Osteoblast (primary cell): ENCODE data around the gene PDS5B. TPM values are rescaled to one million over a fixed set of nuclear protein-coding genes. Genes with fewer than 3 reads are reported as not detected.
"Not testable (repeated sequence)": the region's sequence is repeated elsewhere in the genome, so short reads cannot be mapped to it uniquely, and the experiment has no call there.

Source experiments
- DNase-seq: peaks from one replicate; pipeline ENCODE4 v3.0.0; 2011; ENCODE audit warnings: low spot score, mixed read lengths; ENCODE audit not compliant: insufficient read length; ENCODE audit errors: missing footprints
- H2AFZ ChIP-seq: 2 replicates; pipeline ENCODE4 v1.6.0; 2011; ENCODE audit warnings: mild to moderate bottlenecking, low read length
- H3K27ac ChIP-seq: 2 replicates; pipeline ENCODE4 v1.5.1; 2011; ENCODE audit warnings: mild to moderate bottlenecking, low read depth, low read length, moderate library complexity
- H3K27me3 ChIP-seq: 2 replicates; pipeline ENCODE4 v1.6.0; 2012; ENCODE audit warnings: mild to moderate bottlenecking, control low read depth, inconsistent platforms, low read length, moderate library complexity; ENCODE audit not compliant: insufficient read depth
- H3K36me3 ChIP-seq: 2 replicates; pipeline ENCODE4 v1.5.1; 2011; ENCODE audit warnings: mild to moderate bottlenecking, low read length, control low read depth, moderate library complexity; ENCODE audit not compliant: insufficient read depth
- H3K4me1 ChIP-seq: 2 replicates; pipeline ENCODE4 v1.5.1; 2011; ENCODE audit warnings: mild to moderate bottlenecking, low read length, control low read depth, moderate library complexity; ENCODE audit not compliant: insufficient read depth
- H3K4me2 ChIP-seq: 2 replicates; pipeline ENCODE4 v1.6.0; 2011; ENCODE audit warnings: mild to moderate bottlenecking, low read length; ENCODE audit not compliant: insufficient read depth
- H3K4me3 ChIP-seq: fragments of 200-600 bp; sonication (generic); 3 replicates; pipeline ENCODE4 v1.5.1; 2012; ENCODE audit warnings: mild to moderate bottlenecking, low read length, inconsistent platforms; ENCODE audit not compliant: insufficient read depth
- H3K79me2 ChIP-seq: 2 replicates; pipeline ENCODE4 v1.6.0; 2012; ENCODE audit warnings: mild to moderate bottlenecking, low read length, control low read depth, inconsistent platforms; ENCODE audit not compliant: insufficient read depth
- H3K9me3 ChIP-seq: 2 replicates; pipeline ENCODE4 v1.5.1; 2011; ENCODE audit warnings: low read depth, low read length, control low read depth
- H4K20me1 ChIP-seq: 2 replicates; pipeline ENCODE4 v1.6.0; 2012; ENCODE audit warnings: mild to moderate bottlenecking, low read length, control low read depth; ENCODE audit not compliant: insufficient read depth
- CTCF ChIP-seq: IDR thresholded peaks from 2 replicates; pipeline ENCODE4 v1.5.1; 2011; ENCODE audit warnings: mild to moderate bottlenecking, low read depth, low read length, moderate library complexity; ENCODE audit errors: extremely low read depth
- total RNA-seq: library from RNA; depleted of rRNA; stranded (reverse); fragments of >200 nt; gene quantifications from 2 replicates; pipeline ENCODE4 v1.2.3, GENCODE V29; 2012

The PDS5B gene
- total RNA-seq, 1 donor: 23.2 TPM

- no peak for DNase-seq
- Histone ChIP-seq H2AFZ (no peak overlapping the region), H3K4me1 (peaks cover 4% of the 10 kb centered on the region), H3K4me3 (no peak overlapping the region), H3K27me3 (no peaks in the 10 kb centered on the region), H3K36me3 (no peaks in the 10 kb centered on the region), H4K20me1 (no peaks in the 10 kb centered on the region), H3K27ac (no peak overlapping the region), H3K4me2 (no peak overlapping the region), H3K79me2 (peaks cover 6% of the 10 kb centered on the region), H3K9me3 (no peaks in the 10 kb centered on the region)
- no peak for TF ChIP-seq CTCF
Measured at GRCh38 chr13:32722340-32722739, 136.1 kb downstream of the PDS5B start.

GRCh38 chr13:32723987-32724386 lies 137.7 kb downstream of the PDS5B start:
- Histone ChIP-seq H3K79me2 (peaks cover 10% of the 10 kb centered on the region), H4K20me1 (no peaks in the 10 kb centered on the region), H3K27me3 (no peaks in the 10 kb centered on the region), H2AFZ (no peak overlapping the region), H3K4me1 (peaks cover 4% of the 10 kb centered on the region), H3K4me3 (no peak overlapping the region), H3K4me2 (no peak overlapping the region), H3K9me3 (no peaks in the 10 kb centered on the region), H3K36me3 (no peaks in the 10 kb centered on the region), H3K27ac (no peak overlapping the region)
- DNase-seq: no peak
- TF ChIP-seq CTCF: no peak

GRCh38 chr13:32726374-32727037 lies 140.3 kb downstream of the PDS5B start:
- Histone ChIP-seq H2AFZ (no peak overlapping the region), H3K4me3 (no peak overlapping the region), H3K27ac (no peak overlapping the region), H3K9me3 (no peaks in the 10 kb centered on the region), H3K36me3 (no peaks in the 10 kb centered on the region), H3K27me3 (no peaks in the 10 kb centered on the region), H3K4me1 (peaks cover 6% of the 10 kb centered on the region), H3K4me2 (no peak overlapping the region), H3K79me2 (peaks cover 10% of the 10 kb centered on the region), H4K20me1 (no peaks in the 10 kb centered on the region)
- no peak for DNase-seq
- no peak for TF ChIP-seq CTCF

- Histone ChIP-seq H3K4me1 (peaks cover 6% of the 10 kb centered on the region), H4K20me1 (no peaks in the 10 kb centered on the region), H3K36me3 (no peaks in the 10 kb centered on the region), H3K9me3 (no peaks in the 10 kb centered on the region), H3K27ac (no peak overlapping the region), H2AFZ (no peak overlapping the region), H3K4me3 (no peak overlapping the region), H3K4me2 (no peak overlapping the region), H3K79me2 (peaks cover 10% of the 10 kb centered on the region), H3K27me3 (no peaks in the 10 kb centered on the region)
- no peak for DNase-seq
- TF ChIP-seq CTCF: no peak
Measured at GRCh38 chr13:32728327-32728726, 142.1 kb downstream of the PDS5B start.

- not testable (repeated sequence) for DNase-seq, H4K20me1 ChIP-seq, H3K4me2 ChIP-seq, H3K27me3 ChIP-seq, H3K9me3 ChIP-seq, H3K27ac ChIP-seq, H3K36me3 ChIP-seq, H2AFZ ChIP-seq, H3K4me3 ChIP-seq, H3K79me2 ChIP-seq, H3K4me1 ChIP-seq
Measured at GRCh38 chr13:32729097-32729496, 142.8 kb downstream of the PDS5B start.
